A673 (cell line): ENCODE measurements around the gene CUX1. TPM values are rescaled to one million over a fixed set of nuclear protein-coding genes. Genes with fewer than 3 reads are reported as not detected.

Experiments used
- BruUV-seq: library from RNA; stranded (reverse); fragments of 400-500 nt; replicated peaks from 2 replicates; lab custom pipeline; 2021; lab: Mats Ljungman, UMichigan
- CTCF ChIA-PET: fragments of 300-600 bp; sonication (Branson Sonifier 250); formaldehyde crosslinking; loops from one replicate; lab custom pipeline; 2022; ENCODE audit warnings: antibody characterized with exemption; lab: Charles Lee
- POLR2A ChIA-PET: fragments of 300-600 bp; sonication (Branson Sonifier 250); formaldehyde crosslinking; loops from one replicate; lab custom pipeline; 2022; ENCODE audit warnings: antibody characterized with exemption; ENCODE audit not compliant: low non-redundant PET; lab: Charles Lee
- DNase-seq: peaks from one replicate; pipeline ENCODE4 v3.0.0-alpha.2; 2015; ENCODE audit warnings: low spot score
- H3K27ac ChIP-seq: fragments of 200-600 bp; sonication (generic); 2 replicates; pipeline ENCODE4 v1.5.1; 2016; ENCODE audit warnings: mixed run types, low read depth, mild to moderate bottlenecking, mixed read lengths, antibody characterized with exemption, low read length; ENCODE audit not compliant: poor library complexity, severe bottlenecking
- H3K27me3 ChIP-seq: fragments of 200-600 bp; sonication (generic); replicated peaks from 2 replicates; pipeline ENCODE4 v1.6.1; 2017; ENCODE audit warnings: mixed run types, low read depth, mild to moderate bottlenecking, mixed read lengths, antibody characterized with exemption, low read length; ENCODE audit not compliant: insufficient read depth, poor library complexity
- H3K36me3 ChIP-seq: fragments of 200-600 bp; sonication (generic); 2 replicates; pipeline ENCODE4 v1.6.1; 2016; ENCODE audit warnings: mixed run types, mild to moderate bottlenecking, mixed read lengths, antibody characterized with exemption, low read length; ENCODE audit not compliant: insufficient read depth, poor library complexity, severe bottlenecking
- H3K4me1 ChIP-seq: fragments of 200-600 bp; sonication (generic); 2 replicates; pipeline ENCODE4 v1.6.1; 2017; ENCODE audit warnings: mixed run types, mild to moderate bottlenecking, mixed read lengths, antibody characterized with exemption, low read length; ENCODE audit not compliant: insufficient read depth, poor library complexity, severe bottlenecking
- H3K4me3 ChIP-seq: fragments of 200-600 bp; sonication (generic); 2 replicates; pipeline ENCODE4 v1.5.1; 2016; ENCODE audit warnings: low read depth, mixed run types, mild to moderate bottlenecking, mixed read lengths, low read length; ENCODE audit not compliant: poor library complexity, severe bottlenecking
- H3K9me3 ChIP-seq: fragments of 200-600 bp; sonication (generic); 2 replicates; pipeline ENCODE4 v1.6.1; 2016; ENCODE audit warnings: mixed run types, low read depth, mild to moderate bottlenecking, mixed read lengths, antibody characterized with exemption, low read length; ENCODE audit not compliant: poor library complexity, severe bottlenecking
- EZH2 ChIP-seq: fragments of 200-600 bp; sonication (generic); IDR thresholded peaks from 2 replicates; pipeline ENCODE4 v1.6.1; 2017; ENCODE audit warnings: borderline replicate concordance, low read depth, mild to moderate bottlenecking, mixed read lengths, antibody characterized with exemption, low read length; ENCODE audit not compliant: poor library complexity, severe bottlenecking
- intact Hi-C: fragments of 100-400 bp; cut with micrococcal nuclease; formaldehyde crosslinking; loops from one replicate; pipeline ENCODE4 v1.10.0; 2022; ENCODE audit not compliant: unreplicated experiment
- total RNA-seq: library from RNA; stranded (reverse); gene quantifications from 2 replicates; pipeline ENCODE4 v1.2.3, GENCODE V29; 2021
- TF ChIP-seq, protein P1 (sequence below): fragments of 300-800, 200-600 bp; sonication (generic); conservative IDR thresholded peaks from 2 replicates; pipeline ENCODE4 v1.5.1; 2017; ENCODE audit warnings: low read depth, mild to moderate bottlenecking, antibody characterized with exemption, low read length, moderate library complexity, mixed read lengths

The CUX1 gene
- total RNA-seq, 1 experiment from 2014 or later, result 49.4 TPM

DNA sequence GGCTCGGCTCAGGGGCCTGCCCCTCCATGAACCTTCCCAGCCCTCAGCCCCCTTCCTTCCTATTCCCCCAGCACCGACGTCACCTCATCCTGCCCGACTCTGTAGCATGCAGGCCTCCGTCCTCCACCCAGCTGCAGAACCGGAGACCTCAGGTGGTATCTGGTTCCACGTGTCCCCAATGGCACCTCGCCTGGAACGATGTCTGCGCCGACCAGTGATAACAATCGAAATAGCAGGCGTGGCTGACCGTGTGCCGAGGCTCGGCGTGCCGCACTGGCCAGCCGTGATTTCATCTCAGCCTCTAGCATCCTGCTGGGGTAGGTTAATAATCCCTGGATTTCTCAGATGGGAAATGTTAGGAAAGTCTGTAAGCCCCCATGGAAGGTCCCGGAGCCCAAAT is 171.7 kb downstream of the CUX1 start:
- Histone ChIP-seq H3K4me3 (no peak overlapping the region), H3K4me1 (no peaks in the 10 kb centered on the region), H3K9me3 (no peaks in the 10 kb centered on the region), H3K36me3 (no peaks in the 10 kb centered on the region), H3K27ac (no peak overlapping the region), H3K27me3 (no peaks in the 10 kb centered on the region)
- BruUV-seq, result no TSS peak
- CTCF ChIA-PET, result no interaction called here
- POLR2A ChIA-PET, result no interaction called here
- TF ChIP-seq, protein P1, sequence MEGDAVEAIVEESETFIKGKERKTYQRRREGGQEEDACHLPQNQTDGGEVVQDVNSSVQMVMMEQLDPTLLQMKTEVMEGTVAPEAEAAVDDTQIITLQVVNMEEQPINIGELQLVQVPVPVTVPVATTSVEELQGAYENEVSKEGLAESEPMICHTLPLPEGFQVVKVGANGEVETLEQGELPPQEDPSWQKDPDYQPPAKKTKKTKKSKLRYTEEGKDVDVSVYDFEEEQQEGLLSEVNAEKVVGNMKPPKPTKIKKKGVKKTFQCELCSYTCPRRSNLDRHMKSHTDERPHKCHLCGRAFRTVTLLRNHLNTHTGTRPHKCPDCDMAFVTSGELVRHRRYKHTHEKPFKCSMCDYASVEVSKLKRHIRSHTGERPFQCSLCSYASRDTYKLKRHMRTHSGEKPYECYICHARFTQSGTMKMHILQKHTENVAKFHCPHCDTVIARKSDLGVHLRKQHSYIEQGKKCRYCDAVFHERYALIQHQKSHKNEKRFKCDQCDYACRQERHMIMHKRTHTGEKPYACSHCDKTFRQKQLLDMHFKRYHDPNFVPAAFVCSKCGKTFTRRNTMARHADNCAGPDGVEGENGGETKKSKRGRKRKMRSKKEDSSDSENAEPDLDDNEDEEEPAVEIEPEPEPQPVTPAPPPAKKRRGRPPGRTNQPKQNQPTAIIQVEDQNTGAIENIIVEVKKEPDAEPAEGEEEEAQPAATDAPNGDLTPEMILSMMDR, result no peak
- TF ChIP-seq EZH2, result no peak
- DNase-seq, result no peak
- intact Hi-C loops, result no loop called here

DNA sequence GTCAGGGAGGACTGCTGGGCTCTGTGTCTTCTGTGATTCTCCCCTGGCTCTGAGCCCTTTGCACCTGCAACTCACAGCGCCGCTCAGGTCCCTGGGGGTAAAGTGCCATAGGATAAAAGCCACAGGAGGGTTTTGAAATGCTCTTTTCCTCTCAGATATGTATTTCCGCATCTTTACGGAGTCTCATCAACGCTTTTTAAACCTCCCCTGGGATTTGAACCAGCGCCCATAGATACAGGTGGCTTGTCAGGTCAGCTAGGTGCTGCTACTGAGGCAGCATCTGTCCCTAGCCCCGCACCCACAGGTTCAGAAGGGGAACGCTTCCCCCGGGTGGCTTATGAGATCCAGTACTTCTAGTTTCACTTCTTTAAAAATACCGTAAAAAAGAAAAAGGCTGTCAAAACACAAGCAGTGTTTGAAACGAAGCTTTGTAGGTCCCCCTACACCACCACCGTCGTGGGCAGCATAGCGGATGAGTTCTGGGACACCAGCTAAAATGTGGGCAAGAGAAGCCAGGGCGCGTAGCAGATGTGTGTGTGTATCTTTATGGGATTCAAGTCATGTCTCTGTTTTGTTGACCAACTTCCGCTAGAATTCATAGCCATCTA is 173.5 kb downstream of the CUX1 start:
- TF ChIP-seq EZH2, result no peak
- TF ChIP-seq, protein P1, result no peak
- Histone ChIP-seq H3K36me3 (no peaks in the 10 kb centered on the region), H3K4me3 (no peak overlapping the region), H3K9me3 (no peaks in the 10 kb centered on the region), H3K4me1 (no peaks in the 10 kb centered on the region), H3K27ac (no peak overlapping the region), H3K27me3 (no peaks in the 10 kb centered on the region)
- CTCF ChIA-PET, result no interaction called here
- intact Hi-C loops, result no loop called here
- BruUV-seq, result no TSS peak
- POLR2A ChIA-PET, result no interaction called here
- DNase-seq, result no peak

DNA sequence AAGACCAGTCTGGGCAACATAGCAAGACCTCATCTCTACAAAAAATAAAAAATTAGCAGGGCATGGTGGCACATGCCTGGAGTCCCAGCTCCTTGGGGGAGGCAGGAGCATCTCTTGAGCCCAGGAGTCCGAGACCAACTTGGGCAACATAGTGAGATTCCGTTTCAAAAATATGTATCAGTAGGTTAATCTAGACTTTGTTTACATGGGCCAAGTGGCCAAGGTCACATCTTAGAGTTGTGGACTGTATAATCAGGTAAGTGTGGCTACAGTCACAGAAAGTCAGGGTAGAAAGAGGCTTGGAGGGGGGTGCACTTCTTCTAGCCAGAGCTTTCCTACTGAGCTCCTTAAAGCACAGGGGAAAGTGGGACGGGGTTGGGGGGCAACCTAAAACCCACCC is 174.4 kb downstream of the CUX1 start:
- Histone ChIP-seq H3K27ac (no peak overlapping the region), H3K36me3 (no peaks in the 10 kb centered on the region), H3K4me3 (no peak overlapping the region), H3K27me3 (no peaks in the 10 kb centered on the region), H3K9me3 (no peaks in the 10 kb centered on the region), H3K4me1 (no peaks in the 10 kb centered on the region)
- TF ChIP-seq EZH2, result no peak
- TF ChIP-seq, protein P1, result no peak
- intact Hi-C loops, result no loop called here
- BruUV-seq, result no TSS peak
- ChIA-PET CTCF (no interaction called here), POLR2A (no interaction called here)
- DNase-seq, result no peak
